B cell (primary cell): ENCODE measurements around the gene PAWR. TPM values are rescaled to one million over a fixed set of nuclear protein-coding genes. Genes with fewer than 3 reads are reported as not detected.

ENCODE experiments used
- ATAC-seq: fragments of 200-7000 bp; cut with Tn5 transposase; one replicate; pipeline ENCODE4 v1.10.0; 2021; ENCODE audit warnings: low read depth, mild to moderate bottlenecking, moderate number of reproducible peaks, moderate library complexity
- CTCF ChIA-PET: fragments of 350-600 bp; sonication (Branson Sonifier 250); formaldehyde crosslinking; loops from one replicate; lab custom pipeline; 2021; ENCODE audit warnings: antibody characterized with exemption, inconsistent platforms; lab: Charles Lee
- POLR2A ChIA-PET: fragments of 350-600 bp; sonication (Branson Sonifier 250); formaldehyde crosslinking; loops from one replicate; lab custom pipeline; 2021; ENCODE audit warnings: antibody characterized with exemption; lab: Charles Lee
- DNase-seq: peaks from one replicate; pipeline ENCODE4 v3.0.0; 2013
- H2AFZ ChIP-seq: 2 replicates; pipeline ENCODE4 v1.6.1; 2012; ENCODE audit warnings: mild to moderate bottlenecking, low read depth, low read length; ENCODE audit not compliant: insufficient read depth, poor library complexity, severe bottlenecking
- H3K27ac ChIP-seq, 2 donors: 1 replicate in 1 of 2; 2 replicates in 1 of 2; pipeline ENCODE4 v1.5.1; 2012 to 2013; ENCODE audit warnings: low read length in 2 of 2, mild to moderate bottlenecking in 2 of 2, moderate library complexity in 1 of 2
- H3K27me3 ChIP-seq, 4 experiments: fragments of 200-600 bp in 1 of 4; sonication (generic) in 1 of 4; replicated peaks in 1 of 4; 1 replicate in 2 of 4; 2 replicates in 2 of 4; pipeline versions ENCODE4 v1.6.1 to v1.7.0; 2013 to 2016; ENCODE audit warnings: low read length in 3 of 4, mild to moderate bottlenecking in 2 of 4, mixed read lengths in 1 of 4, moderate library complexity in 1 of 4; ENCODE audit not compliant: insufficient read depth in 4 of 4, control insufficient read depth in 3 of 4; ENCODE audit errors: control extremely low read depth in 1 of 4
- H3K36me3 ChIP-seq, 2 experiments: replicated peaks in 1 of 2; 1 replicate in 1 of 2; 2 replicates in 1 of 2; pipeline versions ENCODE4 v1.6.1 to v1.7.1; 2013; ENCODE audit warnings: low read length in 1 of 2; ENCODE audit not compliant: insufficient read depth in 2 of 2, control insufficient read depth in 1 of 2; ENCODE audit errors: control extremely low read depth in 1 of 2, extremely low read depth in 1 of 2
- H3K4me1 ChIP-seq, 2 donors: fragments of 200-600 bp in 1 of 2; sonication (generic) in 1 of 2; 1 replicate in 1 of 2; 2 replicates in 1 of 2; pipeline versions ENCODE4 v1.5.1 to v1.6.1; 2013 to 2017; ENCODE audit warnings: low read length in 2 of 2; ENCODE audit not compliant: control insufficient read depth in 2 of 2, insufficient read depth in 2 of 2
- H3K4me2 ChIP-seq: replicated peaks from 2 replicates; pipeline ENCODE3; 2012; ENCODE audit warnings: mild to moderate bottlenecking, low read depth, low read length; ENCODE audit not compliant: poor library complexity, severe bottlenecking
- H3K4me3 ChIP-seq, 5 experiments: fragments of 200-600 bp in 1 of 5; sonication (generic) in 1 of 5; 1 replicate in 3 of 5; 2 replicates in 2 of 5; pipeline versions ENCODE4 v1.5.1 to v1.7.0; 2011 to 2016; ENCODE audit warnings: low read length in 4 of 5, mild to moderate bottlenecking in 4 of 5, low read depth in 2 of 5, control low read depth in 1 of 5, moderate library complexity in 1 of 5; ENCODE audit not compliant: insufficient read depth in 1 of 5; ENCODE audit errors: control extremely low read depth in 1 of 5, extremely low read depth in 1 of 5
- H3K79me2 ChIP-seq: fragments of 200-600 bp; sonication (generic); one replicate; pipeline ENCODE4 v1.6.0; 2016; ENCODE audit warnings: low read length; ENCODE audit not compliant: control insufficient read depth, insufficient read depth
- H3K9ac ChIP-seq: fragments of 200-600 bp; sonication (generic); 2 replicates; pipeline ENCODE4 v1.6.1; 2017; ENCODE audit warnings: mild to moderate bottlenecking, low read length, moderate library complexity
- H3K9me3 ChIP-seq, 3 donors: one replicate each; pipeline versions ENCODE4 v1.6.1 to v1.7.1; 2013; ENCODE audit warnings: low read length in 2 of 3; ENCODE audit not compliant: control insufficient read depth in 2 of 3, insufficient read depth in 1 of 3; ENCODE audit errors: control extremely low read depth in 1 of 3
- H4K20me1 ChIP-seq: 2 replicates; pipeline ENCODE4 v1.6.0; 2012; ENCODE audit warnings: mild to moderate bottlenecking, low read length; ENCODE audit not compliant: insufficient read depth, control insufficient read depth, poor library complexity, severe bottlenecking
- H3K27ac Mint-ChIP-seq: one replicate; pipeline ENCODE4 v1.8.0; 2021; ENCODE audit warnings: mixed read lengths
- H3K27me3 Mint-ChIP-seq: one replicate; pipeline ENCODE4 v1.8.0; 2021; ENCODE audit warnings: mixed read lengths
- H3K4me1 Mint-ChIP-seq: one replicate; pipeline ENCODE4 v1.8.0; 2021; ENCODE audit warnings: mixed read lengths
- H3K4me3 Mint-ChIP-seq: one replicate; pipeline ENCODE4 v1.8.0; 2021; ENCODE audit warnings: mixed read lengths
- H3K9me3 Mint-ChIP-seq: one replicate; pipeline ENCODE4 v1.8.0; 2022; ENCODE audit warnings: mixed read lengths; ENCODE audit not compliant: insufficient read depth
- CTCF ChIP-seq: fragments of 200-600 bp; IDR thresholded peaks from one replicate; pipeline ENCODE4 v1.8.0; 2022; ENCODE audit warnings: antibody characterized with exemption, mild to moderate bottlenecking
- EZH2 ChIP-seq: IDR thresholded peaks from 2 replicates; pipeline ENCODE4 v1.6.1; 2012; ENCODE audit warnings: borderline replicate concordance, low read depth, mild to moderate bottlenecking, moderate library complexity, low read length; ENCODE audit not compliant: insufficient read depth, poor library complexity, severe bottlenecking
- WGBS: methylation state at CpG from one replicate; pipeline ENCODE4 v1.1.5; 2013; ENCODE audit warnings: missing lambda C conversion rate; ENCODE audit not compliant: insufficient coverage; 5-methylcytosine and 5-hydroxymethylcytosine counted together
- intact Hi-C: fragments of 100-400 bp; cut with micrococcal nuclease; formaldehyde crosslinking; loops from one replicate; pipeline ENCODE4 v1.10.0; 2022
- polyA plus RNA-seq: library from polyadenylated mRNA; depleted of rRNA; stranded (reverse); fragments of >200 nt; gene quantifications from 2 replicates; pipeline ENCODE4 v1.2.3, GENCODE V29; 2012
- total RNA-seq, 2 donors: library from RNA; stranded (reverse); fragments of 120-200 nt in 1 of 2; gene quantifications; 1 replicate in 1 of 2; 2 replicates in 1 of 2; pipeline versions ENCODE4 v1.2.3 to v1.2.4, GENCODE V29; 2013 to 2022

Gene PAWR
- total and polyA plus RNA-seq, 2 donors (not counting 1 experiment from before 2014, with no cell fraction given) = 17.9 to 90.1 TPM

- Histone ChIP-seq H3K9ac (no peak overlapping the region), H3K36me3 (no peaks in the 10 kb centered on the region), H3K4me3 (no peak overlapping the region), H3K9me3 (no peaks in the 10 kb centered on the region), H4K20me1 (peaks cover 69% of the 10 kb centered on the region), H3K79me2 (peaks cover 96% of the 10 kb centered on the region), H3K27me3 (no peaks in the 10 kb centered on the region), H2AFZ (no peak overlapping the region), H3K4me1 (peaks cover 8 to 20% of the 10 kb centered on the region in 2 donors), H3K4me2 (no peak overlapping the region), H3K27ac (no peak overlapping the region)
- WGBS = no CpG with 5 or more reads among the region's 3 CpGs
- Mint-ChIP-seq H3K27me3 (no peaks in the 10 kb centered on the region), H3K4me3 (no peak overlapping the region), H3K27ac (no peak overlapping the region), H3K9me3 (no peaks in the 10 kb centered on the region), H3K4me1 (peaks cover 53% of the 10 kb centered on the region)
- intact Hi-C loops = no loop called here
- CTCF ChIA-PET = interaction anchor here (0.7 kb wide), 1 partner anchor 15 kb away, joined by 5 read pairs; no protein-coding TSS in a partner anchor
- ATAC-seq = no peak
- TF ChIP-seq CTCF (no peak), EZH2 (no peak)
- DNase-seq = no peak
- POLR2A ChIA-PET = no interaction called here
Measured at GRCh38 chr12:79674629-79675028, 16.1 kb downstream of the PAWR start.

- peak overlapping the region; percentile 49 for H3K4me2 ChIP-seq
- H2AFZ ChIP-seq = no peak overlapping the region
- no peaks in the 10 kb centered on the region for H3K27me3 ChIP-seq
- ChIA-PET POLR2A (no interaction called here), CTCF (no interaction called here)
- H3K9me3 ChIP-seq = no peaks in the 10 kb centered on the region
- no peak overlapping the region for H3K4me3 ChIP-seq
- Mint-ChIP-seq H3K4me3 (no peak overlapping the region), H3K4me1 (peaks cover 42% of the 10 kb centered on the region), H3K27ac (peak overlapping the region; percentile 51), H3K9me3 (no peaks in the 10 kb centered on the region), H3K27me3 (no peaks in the 10 kb centered on the region)
- peak; percentile 47 for DNase-seq
- H3K79me2 ChIP-seq = peaks cover 97% of the 10 kb centered on the region
- H3K27ac ChIP-seq = peak overlapping the region in 1 of 2 donors; percentile 64
- intact Hi-C loops = no loop called here
- no peak overlapping the region for H3K9ac ChIP-seq
- peaks cover 60% of the 10 kb centered on the region for H4K20me1 ChIP-seq
- WGBS = 13% methylated on average over 1 of the region's 4 CpGs
- H3K36me3 ChIP-seq = no peaks in the 10 kb centered on the region
- TF ChIP-seq CTCF (no peak), EZH2 (no peak)
- ATAC-seq = peak; percentile 54
- H3K4me1 ChIP-seq = peaks cover 6 to 19% of the 10 kb centered on the region in 2 donors
Measured at GRCh38 chr12:79673354-79673753, 17.4 kb downstream of the PAWR start.
